Prostate gland (tissue), 2 donors: Measurements from ENCODE around the gene EIF3B.

Experiments
- CTCF ChIP-seq, 4 experiments: fragments of 200-600 bp in 2 of 4; fragments of 450-650 bp in 2 of 4; sonication (generic) in 2 of 4; IDR thresholded peaks; 1 replicate in 3 of 4; 2 replicates in 1 of 4; pipeline ENCODE4 v1.5.1; 2016 to 2019; ENCODE audit warnings: antibody characterized with exemption in 4 of 4, mild to moderate bottlenecking in 2 of 4, moderate library complexity in 2 of 4
- POLR2A ChIP-seq: fragments of 450-650 bp; IDR thresholded peaks from one replicate; pipeline ENCODE4 v1.6.1; 2016; ENCODE audit warnings: antibody characterized with exemption, mild to moderate bottlenecking

- no peak for TF ChIP-seq CTCF (IDR thresholded peaks at IDR 0.05)
- TF ChIP-seq POLR2A: no peak
Measured at GRCh38 chr7:2372724-2373123, 18.1 kb downstream of the EIF3B start.
